Nephron progenitor cell (in vitro differentiated cells): ENCODE results near the gene CD44.

Source experiments
- DNase-seq: peaks from one replicate; pipeline ENCODE4 v3.0.0; 2021
- H3K27ac Mint-ChIP-seq: 2 replicates; pipeline ENCODE4 v1.8.0; 2021; ENCODE audit warnings: mild to moderate bottlenecking, moderate library complexity, mixed read lengths
- H3K27me3 Mint-ChIP-seq: 2 replicates; pipeline ENCODE4 v1.8.0; 2021; ENCODE audit warnings: mild to moderate bottlenecking, low read depth, mixed read lengths; ENCODE audit not compliant: poor library complexity
- H3K36me3 Mint-ChIP-seq: 2 replicates; pipeline ENCODE4 v1.8.0; 2021; ENCODE audit warnings: low read depth, mixed read lengths
- H3K4me1 Mint-ChIP-seq: 2 replicates; pipeline ENCODE4 v1.8.0; 2021; ENCODE audit warnings: mixed read lengths
- H3K4me3 Mint-ChIP-seq: 2 replicates; pipeline ENCODE4 v1.8.0; 2021; ENCODE audit warnings: mild to moderate bottlenecking, moderate library complexity, mixed read lengths
- H3K9me3 Mint-ChIP-seq: 2 replicates; pipeline ENCODE4 v1.8.0; 2021; ENCODE audit warnings: mild to moderate bottlenecking, moderate library complexity, mixed read lengths
- CTCF ChIP-seq: fragments of 200-600 bp; sonication (generic); IDR thresholded peaks from 2 replicates; pipeline ENCODE4 v1.5.0; 2021; ENCODE audit warnings: antibody characterized with exemption

The CD44 gene

GRCh38 chr11:35242412-35243242, 103.7 kb downstream of the CD44 start:
- no peak for DNase-seq
- no peaks in the 10 kb centered on the region for H3K36me3 Mint-ChIP-seq
- TF ChIP-seq CTCF: no peak
- peaks cover 4% of the 10 kb centered on the region for H3K27me3 Mint-ChIP-seq
- H3K9me3 Mint-ChIP-seq: no peaks in the 10 kb centered on the region
- H3K27ac Mint-ChIP-seq: no peak overlapping the region
- H3K4me3 Mint-ChIP-seq: no peak overlapping the region
- peaks cover 13% of the 10 kb centered on the region for H3K4me1 Mint-ChIP-seq

DNA sequence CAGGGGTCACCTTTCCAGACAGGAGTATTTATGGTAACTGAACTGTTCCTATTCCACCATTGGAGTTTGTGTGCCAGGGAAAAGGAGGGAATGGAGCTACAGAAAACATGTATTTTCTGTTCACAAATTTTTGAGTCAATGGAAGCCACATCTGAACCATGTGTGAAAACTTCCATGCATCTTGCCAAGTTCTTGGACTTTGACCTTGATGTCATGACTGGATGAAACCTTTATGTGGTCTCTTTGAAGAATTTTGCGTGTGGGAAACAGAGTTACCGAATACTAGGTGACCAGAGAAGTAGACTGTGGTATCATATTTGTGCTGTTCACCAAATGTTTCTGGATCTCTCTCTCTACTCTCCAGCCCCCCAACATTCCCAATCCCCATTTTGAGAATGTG, 104.8 kb downstream of the CD44 start:
- H3K4me1 Mint-ChIP-seq: peaks cover 6% of the 10 kb centered on the region
- no peak overlapping the region for H3K27ac Mint-ChIP-seq
- no peak for DNase-seq
- H3K9me3 Mint-ChIP-seq: no peaks in the 10 kb centered on the region
- H3K27me3 Mint-ChIP-seq: no peaks in the 10 kb centered on the region
- H3K4me3 Mint-ChIP-seq: no peak overlapping the region
- H3K36me3 Mint-ChIP-seq: no peaks in the 10 kb centered on the region
- no peak for TF ChIP-seq CTCF

GRCh38 chr11:35245056-35245455, 106.1 kb downstream of the CD44 start:
- Mint-ChIP-seq H3K4me1 (peaks cover 6% of the 10 kb centered on the region), H3K9me3 (no peaks in the 10 kb centered on the region), H3K27ac (no peak overlapping the region), H3K4me3 (no peak overlapping the region), H3K27me3 (no peaks in the 10 kb centered on the region), H3K36me3 (no peaks in the 10 kb centered on the region)
- no peak for DNase-seq
- TF ChIP-seq CTCF: no peak

DNA sequence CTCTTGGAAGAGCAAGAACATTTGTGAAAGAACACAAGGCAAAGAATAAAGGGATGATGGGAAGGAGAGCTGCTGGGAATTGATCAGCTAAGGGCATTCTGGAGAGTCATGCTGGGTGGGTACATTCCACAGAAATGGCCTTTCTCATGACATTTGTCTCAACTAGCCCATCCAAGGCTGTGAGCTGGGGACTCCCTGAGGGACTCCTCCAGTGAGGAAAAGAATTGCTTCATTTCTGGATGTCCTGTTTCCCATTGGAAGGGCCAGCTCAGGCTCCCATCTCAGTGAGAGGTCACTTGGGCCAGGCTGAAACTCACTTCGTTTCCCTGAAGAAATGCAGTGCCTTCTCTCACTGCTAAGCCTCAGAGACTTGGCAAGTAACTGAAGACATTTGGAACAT, 106.8 kb downstream of the CD44 start:
- no peak for TF ChIP-seq CTCF
- Mint-ChIP-seq H3K4me3 (no peak overlapping the region), H3K9me3 (no peaks in the 10 kb centered on the region), H3K27me3 (no peaks in the 10 kb centered on the region), H3K4me1 (peaks cover 6% of the 10 kb centered on the region), H3K36me3 (no peaks in the 10 kb centered on the region), H3K27ac (no peak overlapping the region)
- DNase-seq: no peak

GRCh38 chr11:35246745-35247144, 107.8 kb downstream of the CD44 start:
- Mint-ChIP-seq H3K27ac (no peak overlapping the region), H3K36me3 (no peaks in the 10 kb centered on the region), H3K9me3 (no peaks in the 10 kb centered on the region)

More at GRCh38 chr11:35246745-35247144, 107.8 kb downstream of the CD44 start:
- Mint-ChIP-seq H3K4me3 (no peak overlapping the region), H3K4me1 (peaks cover 6% of the 10 kb centered on the region), H3K27me3 (no peaks in the 10 kb centered on the region)
- no peak for TF ChIP-seq CTCF
- DNase-seq: no peak
